HEK293 (cell line): Measurements from ENCODE around the gene FAM110A.

Experiments used
- GFI1B ChIP-seq: fragments of 450-650 bp; formaldehyde crosslinking; IDR thresholded peaks from 2 replicates; pipeline ENCODE4 v1.5.1; 2016; ENCODE audit warnings: missing biosample characterization, missing genetic modification characterization
- HOXA7 ChIP-seq: sonication (generic); formaldehyde crosslinking; IDR thresholded peaks from 2 replicates; pipeline ENCODE4 v1.8.1; 2022; ENCODE audit warnings: missing genetic modification reagents, borderline replicate concordance
- MYNN ChIP-seq: fragments of 450-650 bp; formaldehyde crosslinking; IDR thresholded peaks from 2 replicates; pipeline ENCODE4 v1.5.1; 2016; ENCODE audit warnings: missing biosample characterization, missing genetic modification characterization, borderline replicate concordance
- MZF1 ChIP-seq: fragments of 450-650 bp; formaldehyde crosslinking; IDR thresholded peaks from 2 replicates; pipeline ENCODE4 v1.5.1; 2017; ENCODE audit warnings: missing biosample characterization, missing genetic modification characterization, borderline replicate concordance
- OSR2 ChIP-seq: fragments of 450-650 bp; formaldehyde crosslinking; IDR thresholded peaks from 2 replicates; pipeline ENCODE4 v1.5.1; 2016; ENCODE audit warnings: missing biosample characterization, missing genetic modification characterization
- SALL2 ChIP-seq: fragments of 450-650 bp; formaldehyde crosslinking; IDR thresholded peaks from 2 replicates; pipeline ENCODE4 v1.5.0; 2017; ENCODE audit warnings: missing biosample characterization, mild to moderate bottlenecking, missing genetic modification characterization, borderline replicate concordance
- SP7 ChIP-seq: fragments of 450-650 bp; formaldehyde crosslinking; IDR thresholded peaks from 2 replicates; pipeline ENCODE4 v1.5.1; 2016; ENCODE audit warnings: missing biosample characterization, missing genetic modification characterization
- TCF7L2 ChIP-seq: IDR thresholded peaks from 2 replicates; pipeline ENCODE4 v1.6.1; 2011; ENCODE audit warnings: low read depth, mild to moderate bottlenecking, inconsistent platforms, low read length, moderate library complexity, borderline replicate concordance
- ZBTB20 ChIP-seq: fragments of 450-650 bp; formaldehyde crosslinking; IDR thresholded peaks from 2 replicates; pipeline ENCODE4 v1.5.1; 2016; ENCODE audit warnings: missing biosample characterization, missing genetic modification characterization
- ZBTB48 ChIP-seq: fragments of 450-650 bp; formaldehyde crosslinking; IDR thresholded peaks from 2 replicates; pipeline ENCODE4 v1.5.1; 2016; ENCODE audit warnings: missing biosample characterization, missing genetic modification characterization
- ZFHX2 ChIP-seq: fragments of 450-650 bp; formaldehyde crosslinking; conservative IDR thresholded peaks from 2 replicates; pipeline ENCODE4 v1.5.1; 2016; ENCODE audit warnings: missing biosample characterization, missing genetic modification characterization
- ZFP69B ChIP-seq: fragments of 450-650 bp; formaldehyde crosslinking; IDR thresholded peaks from 2 replicates; pipeline ENCODE4 v1.5.1; 2016; ENCODE audit warnings: missing biosample characterization, missing genetic modification characterization
- ZNF10 ChIP-seq: fragments of 450-650 bp; formaldehyde crosslinking; IDR thresholded peaks from 2 replicates; pipeline ENCODE4 v1.5.1; 2017; ENCODE audit warnings: missing biosample characterization, missing genetic modification characterization
- ZNF114 ChIP-seq: fragments of 450-650 bp; formaldehyde crosslinking; IDR thresholded peaks from 2 replicates; pipeline ENCODE4 v1.5.0; 2017; ENCODE audit warnings: missing biosample characterization, missing genetic modification characterization
- ZNF239 ChIP-seq: fragments of 450-650 bp; formaldehyde crosslinking; IDR thresholded peaks from 2 replicates; pipeline ENCODE4 v1.5.1; 2016; ENCODE audit warnings: missing biosample characterization, missing genetic modification characterization
- ZNF266 ChIP-seq: fragments of 450-650 bp; formaldehyde crosslinking; IDR thresholded peaks from 2 replicates; pipeline ENCODE4 v1.5.1; 2016; ENCODE audit warnings: missing biosample characterization, missing genetic modification characterization, low read depth
- ZNF335 ChIP-seq: fragments of 450-650 bp; formaldehyde crosslinking; conservative IDR thresholded peaks from 2 replicates; pipeline ENCODE4 v1.5.1; 2016; ENCODE audit warnings: missing biosample characterization, missing genetic modification characterization
- ZNF341 ChIP-seq: fragments of 450-650 bp; formaldehyde crosslinking; IDR thresholded peaks from 2 replicates; pipeline ENCODE4; 2016; ENCODE audit warnings: low read depth, missing biosample characterization, missing genetic modification characterization
- ZNF433 ChIP-seq: fragments of 450-650 bp; formaldehyde crosslinking; IDR thresholded peaks from 2 replicates; pipeline ENCODE4 v1.5.1; 2016; ENCODE audit warnings: missing biosample characterization, missing genetic modification characterization, low read depth
- ZNF473 ChIP-seq: fragments of 450-650 bp; formaldehyde crosslinking; IDR thresholded peaks from 2 replicates; pipeline ENCODE4 v1.5.1; 2017; ENCODE audit warnings: missing biosample characterization, missing genetic modification characterization
- ZNF555 ChIP-seq: fragments of 450-650 bp; formaldehyde crosslinking; conservative IDR thresholded peaks from 2 replicates; pipeline ENCODE4 v1.5.1; 2017; ENCODE audit warnings: missing biosample characterization, mild to moderate bottlenecking, missing genetic modification characterization, inconsistent platforms
- ZNF560 ChIP-seq: fragments of 450-650 bp; formaldehyde crosslinking; IDR thresholded peaks from 2 replicates; pipeline ENCODE4 v1.5.1; 2017; ENCODE audit warnings: missing biosample characterization, missing genetic modification characterization, borderline replicate concordance
- ZNF660 ChIP-seq: fragments of 450-650 bp; IDR thresholded peaks from 2 replicates; pipeline ENCODE4 v1.5.1; 2018; ENCODE audit warnings: missing biosample characterization, mild to moderate bottlenecking, missing genetic modification characterization
- ZNF701 ChIP-seq: fragments of 450-650 bp; formaldehyde crosslinking; IDR thresholded peaks from 2 replicates; pipeline ENCODE4 v1.5.1; 2016; ENCODE audit warnings: missing biosample characterization, missing genetic modification characterization
- ZNF747 ChIP-seq: fragments of 450-650 bp; formaldehyde crosslinking; IDR thresholded peaks from 2 replicates; pipeline ENCODE4 v1.5.1; 2016; ENCODE audit warnings: missing biosample characterization, missing genetic modification characterization
- ZNF76 ChIP-seq: fragments of 450-650 bp; formaldehyde crosslinking; IDR thresholded peaks from 2 replicates; pipeline ENCODE4; 2016; ENCODE audit warnings: low read depth, missing biosample characterization, missing genetic modification characterization, borderline replicate concordance
- ZNF791 ChIP-seq: fragments of 450-650 bp; formaldehyde crosslinking; IDR thresholded peaks from 2 replicates; pipeline ENCODE4 v1.5.1; 2016; ENCODE audit warnings: missing biosample characterization, missing genetic modification characterization
- ZXDB ChIP-seq: fragments of 450-650 bp; formaldehyde crosslinking; IDR thresholded peaks from 2 replicates; pipeline ENCODE4 v1.5.1; 2016; ENCODE audit warnings: missing biosample characterization, missing genetic modification characterization
- TF ChIP-seq, protein P1 (sequence below): fragments of 450-650 bp; formaldehyde crosslinking; IDR thresholded peaks from 2 replicates; pipeline ENCODE4 v1.5.1; 2016; ENCODE audit warnings: missing biosample characterization, missing genetic modification characterization, borderline replicate concordance
- TF ChIP-seq, protein P2 (sequence below): fragments of 450-650 bp; formaldehyde crosslinking; IDR thresholded peaks from 2 replicates; pipeline ENCODE4 v1.5.1; 2016; ENCODE audit warnings: missing biosample characterization, missing genetic modification characterization
- TF ChIP-seq, protein P3 (sequence below): fragments of 450-650 bp; formaldehyde crosslinking; IDR thresholded peaks from 2 replicates; pipeline ENCODE4 v1.5.1; 2017; ENCODE audit warnings: missing biosample characterization, mild to moderate bottlenecking, missing genetic modification characterization, moderate library complexity
- TF ChIP-seq, protein P4 (sequence below): fragments of 450-650 bp; IDR thresholded peaks from 2 replicates; pipeline ENCODE4 v1.5.1; 2018; ENCODE audit warnings: missing biosample characterization, missing genetic modification characterization

FAM110A gene

DNA sequence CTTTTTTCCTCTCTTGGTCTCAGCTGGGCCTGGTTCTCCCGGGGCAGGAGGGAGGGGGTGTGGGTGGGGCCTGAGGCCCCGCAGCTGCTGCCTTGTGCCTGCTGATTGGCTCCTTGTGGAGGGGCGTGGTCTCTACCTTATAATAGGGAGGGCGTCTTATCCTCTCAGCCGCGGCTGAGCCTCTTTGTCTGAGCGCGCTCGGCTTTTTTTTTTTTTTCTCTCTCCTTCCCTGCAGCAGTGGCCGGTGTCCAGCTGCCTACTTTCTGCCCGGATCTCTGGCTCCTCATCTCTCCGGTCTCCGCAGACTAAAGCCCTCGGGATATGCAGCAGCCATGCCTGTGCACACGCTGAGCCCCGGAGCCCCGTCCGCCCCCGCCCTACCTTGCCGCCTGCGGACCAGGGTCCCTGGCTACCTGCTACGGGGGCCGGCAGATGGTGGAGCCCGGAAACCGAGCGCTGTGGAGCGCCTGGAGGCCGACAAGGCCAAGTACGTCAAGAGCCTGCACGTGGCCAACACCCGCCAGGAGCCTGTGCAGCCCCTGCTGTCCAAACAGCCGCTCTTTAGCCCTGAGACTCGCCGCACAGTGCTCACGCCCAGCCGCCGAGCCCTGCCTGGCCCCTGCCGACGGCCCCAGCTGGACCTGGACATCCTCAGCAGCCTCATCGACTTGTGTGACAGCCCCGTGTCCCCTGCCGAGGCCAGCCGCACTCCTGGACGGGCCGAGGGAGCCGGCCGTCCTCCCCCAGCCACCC, 11.1 kb downstream of the FAM110A start (continued):
- TF ChIP-seq ZNF10 (tag by site-specific recombination) (no peak), ZNF335 (tag by site-specific recombination) (peak; percentile 47), ZBTB20 (tag by site-specific recombination) (peak; percentile 98), ZXDB (no peak), ZNF701 (tag by site-specific recombination) (no peak), MYNN (tag by site-specific recombination) (no peak), TCF7L2 (no peak), ZFP69B (no peak), ZNF473 (tag by site-specific recombination) (no peak), SP7 (tag by site-specific recombination) (no peak), GFI1B (tag by site-specific recombination) (no peak), ZNF747 (tag by site-specific recombination) (no peak), ZBTB48 (tag by site-specific recombination) (0 out of 2 replicates have a peak, but pooled peaks have one; percentile 17), ZFHX2 (tag by site-specific recombination) (peak; percentile 60), HOXA7 (CRISPR knock-in tag) (no peak), ZNF239 (tag by site-specific recombination) (no peak), SALL2 (no peak), ZNF791 (tag by site-specific recombination) (no peak), ZNF555 (no peak), ZNF341 (tag by site-specific recombination) (peak; percentile 46; the same call in 1 of the 2 replicates), ZNF560 (tag by site-specific recombination) (no peak), ZNF114 (tag by site-specific recombination) (no peak), MZF1 (tag by site-specific recombination) (no peak), OSR2 (tag by site-specific recombination) (no peak), ZNF76 (tag by site-specific recombination) (no peak), ZNF266 (tag by site-specific recombination) (no peak), ZNF433 (tag by site-specific recombination) (no peak), ZNF660 (no peak)
- TF ChIP-seq, protein P1, sequence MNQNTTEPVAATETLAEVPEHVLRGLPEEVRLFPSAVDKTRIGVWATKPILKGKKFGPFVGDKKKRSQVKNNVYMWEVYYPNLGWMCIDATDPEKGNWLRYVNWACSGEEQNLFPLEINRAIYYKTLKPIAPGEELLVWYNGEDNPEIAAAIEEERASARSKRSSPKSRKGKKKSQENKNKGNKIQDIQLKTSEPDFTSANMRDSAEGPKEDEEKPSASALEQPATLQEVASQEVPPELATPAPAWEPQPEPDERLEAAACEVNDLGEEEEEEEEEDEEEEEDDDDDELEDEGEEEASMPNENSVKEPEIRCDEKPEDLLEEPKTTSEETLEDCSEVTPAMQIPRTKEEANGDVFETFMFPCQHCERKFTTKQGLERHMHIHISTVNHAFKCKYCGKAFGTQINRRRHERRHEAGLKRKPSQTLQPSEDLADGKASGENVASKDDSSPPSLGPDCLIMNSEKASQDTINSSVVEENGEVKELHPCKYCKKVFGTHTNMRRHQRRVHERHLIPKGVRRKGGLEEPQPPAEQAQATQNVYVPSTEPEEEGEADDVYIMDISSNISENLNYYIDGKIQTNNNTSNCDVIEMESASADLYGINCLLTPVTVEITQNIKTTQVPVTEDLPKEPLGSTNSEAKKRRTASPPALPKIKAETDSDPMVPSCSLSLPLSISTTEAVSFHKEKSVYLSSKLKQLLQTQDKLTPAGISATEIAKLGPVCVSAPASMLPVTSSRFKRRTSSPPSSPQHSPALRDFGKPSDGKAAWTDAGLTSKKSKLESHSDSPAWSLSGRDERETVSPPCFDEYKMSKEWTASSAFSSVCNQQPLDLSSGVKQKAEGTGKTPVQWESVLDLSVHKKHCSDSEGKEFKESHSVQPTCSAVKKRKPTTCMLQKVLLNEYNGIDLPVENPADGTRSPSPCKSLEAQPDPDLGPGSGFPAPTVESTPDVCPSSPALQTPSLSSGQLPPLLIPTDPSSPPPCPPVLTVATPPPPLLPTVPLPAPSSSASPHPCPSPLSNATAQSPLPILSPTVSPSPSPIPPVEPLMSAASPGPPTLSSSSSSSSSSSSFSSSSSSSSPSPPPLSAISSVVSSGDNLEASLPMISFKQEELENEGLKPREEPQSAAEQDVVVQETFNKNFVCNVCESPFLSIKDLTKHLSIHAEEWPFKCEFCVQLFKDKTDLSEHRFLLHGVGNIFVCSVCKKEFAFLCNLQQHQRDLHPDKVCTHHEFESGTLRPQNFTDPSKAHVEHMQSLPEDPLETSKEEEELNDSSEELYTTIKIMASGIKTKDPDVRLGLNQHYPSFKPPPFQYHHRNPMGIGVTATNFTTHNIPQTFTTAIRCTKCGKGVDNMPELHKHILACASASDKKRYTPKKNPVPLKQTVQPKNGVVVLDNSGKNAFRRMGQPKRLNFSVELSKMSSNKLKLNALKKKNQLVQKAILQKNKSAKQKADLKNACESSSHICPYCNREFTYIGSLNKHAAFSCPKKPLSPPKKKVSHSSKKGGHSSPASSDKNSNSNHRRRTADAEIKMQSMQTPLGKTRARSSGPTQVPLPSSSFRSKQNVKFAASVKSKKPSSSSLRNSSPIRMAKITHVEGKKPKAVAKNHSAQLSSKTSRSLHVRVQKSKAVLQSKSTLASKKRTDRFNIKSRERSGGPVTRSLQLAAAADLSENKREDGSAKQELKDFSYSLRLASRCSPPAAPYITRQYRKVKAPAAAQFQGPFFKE (tag by site-specific recombination): no peak
- TF ChIP-seq, protein P2, sequence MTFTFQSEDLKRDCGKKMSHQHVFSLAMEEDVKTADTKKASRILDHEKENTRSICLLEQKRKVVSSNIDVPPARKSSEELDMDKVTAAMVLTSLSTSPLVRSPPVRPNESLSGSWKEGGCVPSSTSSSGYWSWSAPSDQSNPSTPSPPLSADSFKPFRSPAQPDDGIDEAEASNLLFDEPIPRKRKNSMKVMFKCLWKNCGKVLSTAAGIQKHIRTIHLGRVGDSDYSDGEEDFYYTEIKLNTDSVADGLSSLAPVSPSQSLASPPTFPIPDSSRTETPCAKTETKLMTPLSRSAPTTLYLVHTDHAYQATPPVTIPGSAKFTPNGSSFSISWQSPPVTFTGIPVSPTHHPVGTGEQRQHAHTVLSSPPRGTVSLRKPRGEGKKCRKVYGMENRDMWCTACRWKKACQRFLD: no peak
- TF ChIP-seq, protein P3, sequence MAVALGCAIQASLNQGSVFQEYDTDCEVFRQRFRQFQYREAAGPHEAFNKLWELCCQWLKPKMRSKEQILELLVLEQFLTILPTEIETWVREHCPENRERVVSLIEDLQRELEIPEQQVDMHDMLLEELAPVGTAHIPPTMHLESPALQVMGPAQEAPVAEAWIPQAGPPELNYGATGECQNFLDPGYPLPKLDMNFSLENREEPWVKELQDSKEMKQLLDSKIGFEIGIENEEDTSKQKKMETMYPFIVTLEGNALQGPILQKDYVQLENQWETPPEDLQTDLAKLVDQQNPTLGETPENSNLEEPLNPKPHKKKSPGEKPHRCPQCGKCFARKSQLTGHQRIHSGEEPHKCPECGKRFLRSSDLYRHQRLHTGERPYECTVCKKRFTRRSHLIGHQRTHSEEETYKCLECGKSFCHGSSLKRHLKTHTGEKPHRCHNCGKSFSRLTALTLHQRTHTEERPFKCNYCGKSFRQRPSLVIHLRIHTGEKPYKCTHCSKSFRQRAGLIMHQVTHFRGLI: no peak
- TF ChIP-seq, protein P4, sequence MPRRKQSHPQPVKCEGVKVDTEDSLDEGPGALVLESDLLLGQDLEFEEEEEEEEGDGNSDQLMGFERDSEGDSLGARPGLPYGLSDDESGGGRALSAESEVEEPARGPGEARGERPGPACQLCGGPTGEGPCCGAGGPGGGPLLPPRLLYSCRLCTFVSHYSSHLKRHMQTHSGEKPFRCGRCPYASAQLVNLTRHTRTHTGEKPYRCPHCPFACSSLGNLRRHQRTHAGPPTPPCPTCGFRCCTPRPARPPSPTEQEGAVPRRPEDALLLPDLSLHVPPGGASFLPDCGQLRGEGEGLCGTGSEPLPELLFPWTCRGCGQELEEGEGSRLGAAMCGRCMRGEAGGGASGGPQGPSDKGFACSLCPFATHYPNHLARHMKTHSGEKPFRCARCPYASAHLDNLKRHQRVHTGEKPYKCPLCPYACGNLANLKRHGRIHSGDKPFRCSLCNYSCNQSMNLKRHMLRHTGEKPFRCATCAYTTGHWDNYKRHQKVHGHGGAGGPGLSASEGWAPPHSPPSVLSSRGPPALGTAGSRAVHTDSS: no peak
